GM13977 (cell line): ENCODE results near the gene CRISPLD2.

Experiments used
- DNase-seq: peaks from one replicate; pipeline ENCODE4 v3.0.0; 2012; ENCODE audit warnings: low spot score
- in situ Hi-C: fragments of 300-500 bp; cut with MboI; formaldehyde crosslinking; loops from one replicate; pipeline ENCODE4 v1.12.0; 2022; ENCODE audit warnings: low sequenced_read_pairs, low pct_unique_long_range_greater_than_20kb, mixed read lengths, inconsistent platforms; ENCODE audit not compliant: unreplicated experiment
- TF ChIP-seq, protein P1 (sequence below): IDR thresholded peaks from 2 replicates; pipeline ENCODE4 v1.5.1; 2012; ENCODE audit warnings: mild to moderate bottlenecking, control low read depth; ENCODE audit not compliant: insufficient read depth; ENCODE audit errors: extremely low read depth, missing control alignments

The CRISPLD2 gene

DNA sequence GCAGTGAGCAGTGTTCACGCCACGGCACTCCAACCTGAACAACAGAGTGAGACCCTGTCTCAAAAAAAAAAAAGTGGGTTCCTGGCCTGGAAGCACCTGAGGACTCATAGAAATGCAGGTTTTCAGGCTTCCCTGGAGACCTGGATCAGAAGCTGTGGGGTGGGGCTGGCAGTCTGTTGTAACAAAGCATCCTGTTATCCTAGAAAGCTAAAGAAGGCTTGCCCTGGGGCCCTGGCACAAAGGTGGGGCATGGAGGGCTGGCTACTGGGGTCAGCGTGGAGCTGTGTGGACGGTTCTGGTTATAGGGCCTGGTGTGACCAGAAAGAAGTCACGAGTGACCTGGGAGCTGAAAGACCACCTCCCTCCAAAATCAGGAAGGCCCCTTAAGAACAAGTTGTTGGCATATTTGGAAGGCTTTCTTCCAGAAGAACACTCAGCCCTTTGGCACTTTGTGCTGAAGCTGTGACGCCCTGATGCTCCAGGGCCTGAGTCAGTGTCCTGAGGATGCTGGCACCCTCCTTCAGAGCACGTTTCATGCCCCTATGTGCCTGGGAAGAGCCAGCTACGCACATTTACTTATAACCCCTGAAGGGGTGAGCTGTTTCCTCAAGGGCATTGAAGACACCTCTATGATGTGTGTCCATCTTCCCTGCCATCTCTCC, 6.2 kb downstream of the CRISPLD2 start:
- no peak for DNase-seq
- TF ChIP-seq, protein P1, sequence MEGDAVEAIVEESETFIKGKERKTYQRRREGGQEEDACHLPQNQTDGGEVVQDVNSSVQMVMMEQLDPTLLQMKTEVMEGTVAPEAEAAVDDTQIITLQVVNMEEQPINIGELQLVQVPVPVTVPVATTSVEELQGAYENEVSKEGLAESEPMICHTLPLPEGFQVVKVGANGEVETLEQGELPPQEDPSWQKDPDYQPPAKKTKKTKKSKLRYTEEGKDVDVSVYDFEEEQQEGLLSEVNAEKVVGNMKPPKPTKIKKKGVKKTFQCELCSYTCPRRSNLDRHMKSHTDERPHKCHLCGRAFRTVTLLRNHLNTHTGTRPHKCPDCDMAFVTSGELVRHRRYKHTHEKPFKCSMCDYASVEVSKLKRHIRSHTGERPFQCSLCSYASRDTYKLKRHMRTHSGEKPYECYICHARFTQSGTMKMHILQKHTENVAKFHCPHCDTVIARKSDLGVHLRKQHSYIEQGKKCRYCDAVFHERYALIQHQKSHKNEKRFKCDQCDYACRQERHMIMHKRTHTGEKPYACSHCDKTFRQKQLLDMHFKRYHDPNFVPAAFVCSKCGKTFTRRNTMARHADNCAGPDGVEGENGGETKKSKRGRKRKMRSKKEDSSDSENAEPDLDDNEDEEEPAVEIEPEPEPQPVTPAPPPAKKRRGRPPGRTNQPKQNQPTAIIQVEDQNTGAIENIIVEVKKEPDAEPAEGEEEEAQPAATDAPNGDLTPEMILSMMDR = no peak
- in situ Hi-C loops = no loop called here

DNA sequence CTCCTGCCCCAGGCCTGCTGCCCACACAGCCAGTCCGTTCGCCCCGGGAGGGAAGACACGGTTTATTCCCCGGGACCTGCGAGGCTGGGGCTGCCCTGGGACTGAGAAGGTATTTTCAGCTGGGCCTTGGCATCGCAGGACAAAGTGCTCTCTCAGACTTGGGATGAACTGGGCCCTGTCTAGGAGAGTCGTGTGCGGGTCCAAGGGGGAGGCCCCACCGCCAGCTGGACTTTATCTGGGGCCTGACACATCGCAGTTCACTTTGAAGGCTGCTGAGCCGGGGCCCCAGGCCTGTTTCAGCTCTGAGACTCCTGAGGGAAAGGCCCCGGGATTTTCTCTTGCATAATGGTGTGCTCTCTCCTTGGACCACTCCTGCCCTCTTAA, 6.8 kb downstream of the CRISPLD2 start:
- TF ChIP-seq, protein P1 = no peak
- DNase-seq = no peak
- in situ Hi-C loops = no loop called here

GRCh38 chr16:84827131-84827574, 7.4 kb downstream of the CRISPLD2 start:
- no peak for DNase-seq
- TF ChIP-seq, protein P1 = no peak
- in situ Hi-C loops = no loop called here

GRCh38 chr16:84827897-84828296, 8.1 kb downstream of the CRISPLD2 start:
- in situ Hi-C loops = no loop called here
- no peak for DNase-seq
- TF ChIP-seq, protein P1 = no peak

DNA sequence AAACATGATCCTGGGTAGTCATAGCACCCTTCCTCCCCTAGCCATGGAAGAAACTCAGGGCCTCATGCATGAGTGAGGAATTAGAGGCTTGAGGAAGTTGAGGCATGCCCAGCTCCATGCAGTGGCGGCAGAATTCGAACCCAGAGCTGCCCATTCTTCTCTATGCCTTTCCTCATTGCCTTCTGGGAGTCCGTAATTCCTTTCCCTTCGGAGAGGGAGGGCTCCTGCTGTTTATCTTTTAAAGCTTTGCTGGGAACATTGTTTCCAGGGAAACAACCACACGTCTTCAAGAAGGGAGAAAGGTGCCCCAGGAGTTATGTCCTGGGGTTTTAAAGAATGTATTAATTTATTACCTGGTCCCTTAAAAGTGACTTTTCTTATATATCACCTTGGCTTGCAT, 8.5 kb downstream of the CRISPLD2 start:
- no peak for DNase-seq
- TF ChIP-seq, protein P1 = no peak
- in situ Hi-C loops = no loop called here

- TF ChIP-seq, protein P1 = no peak
- in situ Hi-C loops = no loop called here
- no peak for DNase-seq
Measured at GRCh38 chr16:84829168-84829965, 9.6 kb downstream of the CRISPLD2 start.
